Measurements from ENCODE around the gene MPL.

MPL gene

DNA sequence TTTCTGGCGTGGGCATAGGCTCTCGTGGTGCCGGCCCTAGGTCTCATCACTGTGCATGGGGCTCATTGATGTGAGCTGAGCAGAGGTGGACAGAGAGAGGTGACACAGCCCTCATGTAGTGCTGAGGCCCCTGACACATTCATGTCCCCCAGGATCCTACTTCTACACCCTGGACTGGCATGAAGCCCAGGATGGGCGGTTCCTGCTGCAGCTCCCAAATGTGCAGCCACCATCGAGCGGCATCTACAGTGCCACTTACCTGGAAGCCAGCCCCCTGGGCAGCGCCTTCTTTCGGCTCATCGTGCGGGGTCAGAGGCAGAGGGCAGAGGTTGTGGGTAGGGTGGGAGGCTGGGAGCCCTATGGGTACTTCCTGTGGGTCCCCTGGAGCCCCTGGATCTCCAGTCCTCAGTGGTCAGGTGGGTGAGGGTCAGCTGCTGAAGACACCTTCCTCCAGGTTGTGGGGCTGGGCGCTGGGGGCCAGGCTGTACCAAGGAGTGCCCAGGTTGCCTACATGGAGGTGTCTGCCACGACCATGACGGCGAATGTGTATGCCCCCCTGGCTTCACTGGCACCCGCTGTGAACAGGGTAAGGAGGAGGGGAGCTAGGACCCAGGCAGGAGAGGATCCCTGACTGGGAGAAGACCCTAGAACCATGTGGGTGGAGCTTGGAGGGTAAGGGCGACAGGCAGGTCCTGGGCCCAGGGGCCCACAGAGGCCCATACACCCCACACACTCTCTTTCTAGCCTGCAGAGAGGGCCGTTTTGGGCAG lies 30.7 kb upstream of the MPL start:
- DNase-seq (ENCODE audit: low read depth in 3 of 3) = no peak

DNA sequence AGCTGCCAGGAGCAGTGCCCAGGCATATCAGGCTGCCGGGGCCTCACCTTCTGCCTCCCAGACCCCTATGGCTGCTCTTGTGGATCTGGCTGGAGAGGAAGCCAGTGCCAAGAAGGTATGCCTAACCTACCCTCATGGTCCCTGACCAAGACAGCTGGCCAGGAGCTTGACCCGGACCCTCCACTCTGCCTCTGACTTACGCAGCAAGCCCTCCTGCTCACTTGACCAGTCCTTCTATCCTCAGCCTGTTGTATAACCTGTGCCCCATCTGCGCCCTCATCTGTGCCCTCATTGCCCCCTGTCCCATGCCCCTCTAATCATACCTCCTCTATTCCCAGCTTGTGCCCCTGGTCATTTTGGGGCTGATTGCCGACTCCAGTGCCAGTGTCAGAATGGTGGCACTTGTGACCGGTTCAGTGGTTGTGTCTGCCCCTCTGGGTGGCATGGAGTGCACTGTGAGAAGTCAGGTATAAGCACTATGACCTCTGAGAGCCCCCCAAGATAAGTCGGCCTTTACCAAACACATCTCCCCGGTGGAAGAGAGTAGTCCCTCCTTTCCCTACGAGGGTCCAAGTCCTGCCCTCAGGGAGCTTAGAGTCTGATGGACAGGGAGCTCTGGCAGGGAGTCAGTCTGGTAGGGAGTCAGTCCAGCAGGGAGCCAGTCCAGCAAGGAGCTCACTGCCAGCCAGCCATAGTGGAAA lies 30.0 kb upstream of the MPL start:
- DNase-seq (ENCODE audit: low read depth in 3 of 3) = no peak

DNA sequence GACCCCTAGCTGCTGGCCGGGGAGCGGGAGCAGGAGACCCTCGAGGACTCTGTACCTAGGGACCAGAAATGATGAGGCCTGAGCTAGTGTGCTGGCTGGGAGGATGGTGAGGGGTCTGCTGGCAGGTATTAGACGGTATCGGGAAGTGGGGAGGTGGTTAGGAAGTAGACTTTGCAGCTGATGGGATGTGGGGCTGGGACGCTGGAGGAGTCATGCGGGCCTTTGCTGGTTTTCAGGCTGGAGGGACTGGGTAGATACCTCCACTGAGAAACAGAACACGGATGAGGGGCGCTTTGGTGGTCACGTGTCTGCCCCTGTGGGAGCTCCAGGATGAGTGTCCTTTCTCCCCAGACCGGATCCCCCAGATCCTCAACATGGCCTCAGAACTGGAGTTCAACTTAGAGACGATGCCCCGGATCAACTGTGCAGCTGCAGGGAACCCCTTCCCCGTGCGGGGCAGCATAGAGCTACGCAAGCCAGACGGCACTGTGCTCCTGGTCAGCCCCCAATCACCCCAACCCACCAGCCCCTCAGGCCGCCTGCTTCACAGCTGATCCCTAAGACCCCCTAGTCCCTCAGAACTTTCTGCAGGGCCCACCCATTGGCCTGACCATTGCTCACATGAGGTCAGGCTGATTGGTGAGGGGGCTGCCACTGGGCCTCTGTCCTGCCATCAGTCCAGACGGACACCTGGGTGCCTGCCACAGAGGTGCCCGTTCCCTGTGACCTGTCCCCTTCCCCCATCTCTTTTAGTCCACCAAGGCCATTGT lies 28.8 kb upstream of the MPL start:
- DNase-seq (ENCODE audit: low read depth in 3 of 3) = no peak

DNA sequence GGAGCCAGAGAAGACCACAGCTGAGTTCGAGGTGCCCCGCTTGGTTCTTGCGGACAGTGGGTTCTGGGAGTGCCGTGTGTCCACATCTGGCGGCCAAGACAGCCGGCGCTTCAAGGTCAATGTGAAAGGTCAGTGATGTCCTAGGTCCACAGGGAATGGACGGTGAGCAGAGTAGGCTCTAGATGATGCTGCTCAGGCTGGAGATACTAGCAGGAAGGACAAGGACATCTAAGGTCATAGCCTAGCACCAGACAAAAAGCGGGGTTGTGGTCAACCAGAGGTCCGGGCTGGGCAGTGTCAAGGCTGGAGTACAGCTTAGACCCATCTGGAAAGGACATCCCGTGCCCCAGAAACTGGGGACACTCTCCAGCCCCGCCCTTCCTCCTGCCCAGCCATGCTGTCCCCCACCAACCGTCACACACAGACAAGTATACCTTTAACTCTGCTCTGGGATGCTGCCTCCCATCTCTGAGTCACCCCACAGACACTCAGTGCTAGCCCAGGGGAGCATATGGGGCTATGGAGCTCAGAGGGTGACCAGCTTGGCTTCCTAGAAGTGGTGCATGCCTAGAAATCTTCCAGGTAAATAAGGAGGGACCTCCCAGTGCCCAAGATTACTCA lies 28.1 kb upstream of the MPL start:
- DNase-seq (ENCODE audit: low read depth in 3 of 3) = no peak

DNA sequence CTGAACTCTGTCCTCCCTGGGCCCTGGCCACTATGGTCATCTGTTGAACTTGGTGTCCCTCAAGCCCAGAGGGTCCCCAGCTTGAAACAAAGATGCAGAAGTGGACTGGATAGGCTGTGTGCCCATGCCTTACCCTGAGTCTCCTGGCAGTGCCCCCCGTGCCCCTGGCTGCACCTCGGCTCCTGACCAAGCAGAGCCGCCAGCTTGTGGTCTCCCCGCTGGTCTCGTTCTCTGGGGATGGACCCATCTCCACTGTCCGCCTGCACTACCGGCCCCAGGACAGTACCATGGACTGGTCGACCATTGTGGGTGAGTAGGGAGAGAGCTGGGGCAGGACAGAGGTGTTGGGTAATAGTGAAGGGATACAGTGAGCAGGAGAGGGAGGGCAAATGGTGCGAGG lies 26.1 kb upstream of the MPL start:
- no peak for DNase-seq (ENCODE audit: low read depth in 3 of 3)

DNA sequence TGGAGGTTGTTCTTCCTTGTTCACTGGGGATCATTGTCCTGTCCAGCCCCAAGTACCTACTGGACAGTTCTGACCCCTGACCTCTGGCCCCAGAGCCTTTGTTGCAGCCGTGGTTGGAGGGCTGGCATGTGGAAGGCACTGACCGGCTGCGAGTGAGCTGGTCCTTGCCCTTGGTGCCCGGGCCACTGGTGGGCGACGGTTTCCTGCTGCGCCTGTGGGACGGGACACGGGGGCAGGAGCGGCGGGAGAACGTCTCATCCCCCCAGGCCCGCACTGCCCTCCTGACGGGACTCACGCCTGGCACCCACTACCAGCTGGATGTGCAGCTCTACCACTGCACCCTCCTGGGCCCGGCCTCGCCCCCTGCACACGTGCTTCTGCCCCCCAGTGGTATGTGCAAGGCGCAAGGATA lies 25.4 kb upstream of the MPL start:
- DNase-seq (ENCODE audit: low read depth in 3 of 3) = no peak

DNA sequence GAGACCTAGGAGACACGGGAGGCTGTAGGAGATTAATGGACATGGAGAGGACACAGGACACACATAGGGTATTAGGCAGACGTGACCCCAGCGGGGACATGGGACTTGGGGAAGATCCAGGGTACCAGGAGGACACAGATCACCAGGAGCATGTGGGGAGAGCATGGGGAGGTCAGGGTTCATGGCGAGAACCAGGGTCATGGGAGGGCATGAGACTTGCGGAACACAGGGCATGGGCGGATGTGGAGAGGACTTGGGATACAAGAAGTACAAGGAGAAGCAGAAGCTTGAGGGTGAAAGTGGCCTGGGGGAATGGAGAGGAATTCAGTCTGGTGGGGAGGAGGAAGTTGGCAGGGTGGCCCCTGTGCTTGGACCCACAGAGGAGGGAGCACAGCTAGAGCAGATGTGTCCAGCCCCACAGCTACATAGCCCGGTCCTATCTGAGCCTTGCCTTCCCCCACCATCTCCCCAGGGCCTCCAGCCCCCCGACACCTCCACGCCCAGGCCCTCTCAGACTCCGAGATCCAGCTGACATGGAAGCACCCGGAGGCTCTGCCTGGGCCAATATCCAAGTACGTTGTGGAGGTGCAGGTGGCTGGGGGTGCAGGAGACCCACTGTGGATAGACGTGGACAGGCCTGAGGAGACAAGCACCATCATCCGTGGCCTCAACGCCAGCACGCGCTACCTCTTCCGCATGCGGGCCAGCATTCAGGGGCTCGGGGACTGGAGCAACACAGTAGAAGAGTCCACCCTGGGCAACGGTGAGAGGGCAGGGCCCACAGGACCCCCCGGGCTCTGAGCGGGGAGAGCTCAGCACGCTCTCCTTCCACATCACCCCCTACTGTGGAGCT lies 24.7 kb upstream of the MPL start:
- DNase-seq (ENCODE audit: low read depth in 3 of 3) = no peak

DNA sequence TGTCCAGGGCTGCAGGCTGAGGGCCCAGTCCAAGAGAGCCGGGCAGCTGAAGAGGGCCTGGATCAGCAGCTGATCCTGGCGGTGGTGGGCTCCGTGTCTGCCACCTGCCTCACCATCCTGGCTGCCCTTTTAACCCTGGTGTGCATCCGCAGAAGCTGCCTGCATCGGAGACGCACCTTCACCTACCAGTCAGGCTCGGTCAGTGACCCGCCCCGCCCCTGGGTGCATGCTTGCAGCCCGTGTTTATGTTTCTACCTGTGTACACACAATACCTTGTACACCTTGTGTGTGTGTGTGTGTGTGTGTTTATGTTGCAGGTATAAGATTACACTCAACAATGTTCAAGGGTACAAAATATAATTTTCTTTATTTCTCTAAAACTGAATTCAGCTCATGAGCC lies 23.8 kb upstream of the MPL start:
- DNase-seq (ENCODE audit: low read depth in 3 of 3) = no peak

GRCh38 chr1:43314233-43314632 lies 23.4 kb upstream of the MPL start:
- no peak for DNase-seq (ENCODE audit: low read depth in 3 of 3)

DNA sequence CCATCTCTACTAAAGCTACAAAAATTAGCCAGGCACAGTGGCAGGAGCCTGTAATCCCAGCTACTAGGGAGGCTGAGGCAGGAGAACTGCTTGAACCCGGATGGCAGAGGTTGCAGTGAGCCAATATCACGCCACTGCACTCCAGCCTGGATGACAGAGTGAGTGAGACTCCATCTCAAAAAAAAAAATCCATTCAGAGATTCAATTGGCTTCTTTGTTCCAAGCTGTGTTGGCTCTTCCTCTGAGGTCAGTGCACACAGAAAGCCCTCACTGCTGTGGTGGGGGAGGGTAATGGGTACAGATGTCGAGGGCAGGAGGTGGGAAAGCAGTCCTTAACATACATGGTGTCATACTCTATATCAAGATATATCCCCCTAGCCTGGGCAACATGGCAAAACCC lies 22.1 kb upstream of the MPL start:
- DNase-seq (ENCODE audit: low read depth in 3 of 3) = no peak

GRCh38 chr1:43315963-43316737 lies 21.5 kb upstream of the MPL start:
- no peak for DNase-seq (ENCODE audit: low read depth in 3 of 3)

GRCh38 chr1:43316738-43317520 lies 20.7 kb upstream of the MPL start:
- DNase-seq (ENCODE audit: low read depth in 3 of 3) = no peak

DNA sequence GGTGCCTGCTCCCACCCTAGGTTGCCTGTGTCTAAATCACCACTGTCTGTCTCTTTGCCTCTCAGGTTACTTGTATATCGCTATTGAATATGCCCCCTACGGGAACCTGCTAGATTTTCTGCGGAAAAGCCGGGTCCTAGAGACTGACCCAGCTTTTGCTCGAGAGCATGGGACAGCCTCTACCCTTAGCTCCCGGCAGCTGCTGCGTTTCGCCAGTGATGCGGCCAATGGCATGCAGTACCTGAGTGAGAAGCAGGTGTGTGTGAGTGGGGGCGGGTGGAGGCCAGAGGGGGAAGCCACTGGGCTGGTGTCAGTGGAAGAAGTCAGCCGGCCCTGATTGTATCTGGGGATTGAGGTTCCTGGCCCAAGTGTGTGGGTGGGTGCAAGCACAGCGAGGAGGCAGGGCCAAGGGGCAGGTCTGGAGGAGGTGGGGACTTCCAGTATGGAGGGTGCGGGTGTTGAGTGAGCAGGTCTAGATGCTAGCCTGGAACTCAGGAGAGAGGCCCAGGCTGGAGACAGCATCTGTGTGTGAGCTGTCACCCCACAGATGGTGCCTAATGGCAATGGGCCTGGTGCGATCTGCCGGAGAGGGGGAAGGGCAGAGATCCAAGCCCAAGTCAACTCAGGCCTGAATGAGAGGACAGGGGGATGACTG lies 19.7 kb upstream of the MPL start:
- DNase-seq (ENCODE audit: low read depth in 3 of 3) = no peak

DNA sequence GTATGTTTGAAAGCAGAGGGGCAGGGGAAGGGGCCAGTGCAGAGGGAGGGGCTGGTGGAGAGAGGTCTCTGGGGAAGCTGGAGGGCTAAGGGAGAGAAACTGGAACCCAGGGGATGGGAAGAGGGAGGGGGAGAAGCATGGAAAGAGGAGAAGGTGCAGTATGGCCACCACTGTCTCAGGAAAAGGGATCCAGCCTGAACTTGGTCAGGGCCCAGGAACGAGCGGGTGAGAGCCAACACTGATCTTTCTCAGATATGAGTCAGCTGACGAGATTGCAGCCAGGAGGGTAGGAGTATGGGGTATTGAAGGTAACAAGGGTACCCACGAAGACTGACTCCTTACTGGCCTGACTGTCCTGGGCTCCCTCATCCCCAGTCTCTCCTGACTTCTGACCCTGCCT lies 18.8 kb upstream of the MPL start:
- no peak for DNase-seq (ENCODE audit: low read depth in 3 of 3)

- no peak for DNase-seq (ENCODE audit: low read depth in 3 of 3)
Observed at GRCh38 chr1:43319288-43319687, 18.3 kb upstream of the MPL start.

- DNase-seq (ENCODE audit: low read depth in 3 of 3) = no peak
Observed at GRCh38 chr1:43319766-43320165, 17.9 kb upstream of the MPL start.

- no peak for DNase-seq (ENCODE audit: low read depth in 3 of 3)
Observed at GRCh38 chr1:43321331-43321891, 16.2 kb upstream of the MPL start.

DNA sequence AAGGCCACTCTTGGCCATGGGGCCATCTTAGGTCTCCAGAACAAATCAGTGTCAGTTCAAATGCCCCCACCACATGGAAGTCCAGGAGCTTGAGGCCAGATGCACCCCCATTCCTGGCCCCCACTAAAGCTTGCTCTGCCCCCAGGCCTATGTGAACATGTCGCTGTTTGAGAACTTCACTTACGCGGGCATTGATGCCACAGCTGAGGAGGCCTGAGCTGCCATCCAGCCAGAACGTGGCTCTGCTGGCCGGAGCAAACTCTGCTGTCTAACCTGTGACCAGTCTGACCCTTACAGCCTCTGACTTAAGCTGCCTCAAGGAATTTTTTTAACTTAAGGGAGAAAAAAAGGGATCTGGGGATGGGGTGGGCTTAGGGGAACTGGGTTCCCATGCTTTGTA lies 15.1 kb upstream of the MPL start:
- no peak for DNase-seq (ENCODE audit: low read depth in 3 of 3)

- DNase-seq (ENCODE audit: low read depth in 3 of 3) = no peak
Observed at GRCh38 chr1:43324810-43325209, 12.8 kb upstream of the MPL start.

Measured in stimulated activated CD4-positive, alpha-beta T cell treated with anti-CD3 and anti-CD28 coated beads, TNF-alpha, amount 100 ng/mL, for 4 hours (primary cell).